ENCODE results near the gene TREML2. TPM values are rescaled to one million over a fixed set of nuclear protein-coding genes. Genes with fewer than 3 reads are reported as not detected.

TREML2 gene
- total RNA-seq, 1 donor from 2014 or later, result not detected

GRCh38 chr6:41197234-41197633 lies 3.7 kb downstream of the TREML2 start:
- Mint-ChIP-seq H3K4me1 (ENCODE audit: low read depth) (no peaks in the 10 kb centered on the region), H3K36me3 (ENCODE audit: insufficient read depth) (no peaks in the 10 kb centered on the region), H3K27ac (no peak overlapping the region), H3K9me3 (ENCODE audit: low read depth) (no peaks in the 10 kb centered on the region), H3K4me3 (ENCODE audit: low read depth) (no peak overlapping the region), H3K27me3 (peaks cover 44% of the 10 kb centered on the region)
- no peak for DNase-seq (ENCODE audit: low spot score, unreplicated experiment)
- TF ChIP-seq, protein P1, sequence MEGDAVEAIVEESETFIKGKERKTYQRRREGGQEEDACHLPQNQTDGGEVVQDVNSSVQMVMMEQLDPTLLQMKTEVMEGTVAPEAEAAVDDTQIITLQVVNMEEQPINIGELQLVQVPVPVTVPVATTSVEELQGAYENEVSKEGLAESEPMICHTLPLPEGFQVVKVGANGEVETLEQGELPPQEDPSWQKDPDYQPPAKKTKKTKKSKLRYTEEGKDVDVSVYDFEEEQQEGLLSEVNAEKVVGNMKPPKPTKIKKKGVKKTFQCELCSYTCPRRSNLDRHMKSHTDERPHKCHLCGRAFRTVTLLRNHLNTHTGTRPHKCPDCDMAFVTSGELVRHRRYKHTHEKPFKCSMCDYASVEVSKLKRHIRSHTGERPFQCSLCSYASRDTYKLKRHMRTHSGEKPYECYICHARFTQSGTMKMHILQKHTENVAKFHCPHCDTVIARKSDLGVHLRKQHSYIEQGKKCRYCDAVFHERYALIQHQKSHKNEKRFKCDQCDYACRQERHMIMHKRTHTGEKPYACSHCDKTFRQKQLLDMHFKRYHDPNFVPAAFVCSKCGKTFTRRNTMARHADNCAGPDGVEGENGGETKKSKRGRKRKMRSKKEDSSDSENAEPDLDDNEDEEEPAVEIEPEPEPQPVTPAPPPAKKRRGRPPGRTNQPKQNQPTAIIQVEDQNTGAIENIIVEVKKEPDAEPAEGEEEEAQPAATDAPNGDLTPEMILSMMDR (IDR thresholded peaks at IDR 0.05; ENCODE audit: unreplicated experiment), result no peak

DNA sequence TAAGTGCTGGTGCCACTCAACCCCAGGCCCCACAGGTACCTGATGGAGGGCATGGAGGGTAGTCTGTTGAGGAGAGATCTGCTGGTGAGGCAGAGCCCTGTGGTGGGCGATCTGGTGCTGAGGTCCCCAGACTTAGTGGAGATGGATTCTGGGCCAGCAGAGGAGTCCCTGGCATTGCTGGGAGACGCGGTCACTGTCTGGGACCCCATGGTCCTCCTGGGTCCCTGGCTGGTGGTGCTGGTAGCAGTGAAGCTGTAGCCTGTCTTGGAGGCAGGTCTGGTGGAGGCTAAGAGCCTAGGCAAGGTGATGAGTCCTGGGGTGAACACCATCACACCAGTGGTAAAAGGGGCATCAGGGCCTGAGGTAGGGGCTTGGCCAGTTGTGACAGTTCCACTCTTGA lies 6.6 kb downstream of the TREML2 start:
- no peak for DNase-seq (ENCODE audit: low spot score, unreplicated experiment)
- Mint-ChIP-seq H3K9me3 (ENCODE audit: low read depth) (no peaks in the 10 kb centered on the region), H3K4me1 (ENCODE audit: low read depth) (no peaks in the 10 kb centered on the region), H3K27me3 (peaks cover 45% of the 10 kb centered on the region), H3K4me3 (ENCODE audit: low read depth) (no peak overlapping the region), H3K36me3 (ENCODE audit: insufficient read depth) (no peaks in the 10 kb centered on the region), H3K27ac (no peak overlapping the region)
- TF ChIP-seq, protein P1 (IDR thresholded peaks at IDR 0.05; ENCODE audit: unreplicated experiment), result no peak

DNA sequence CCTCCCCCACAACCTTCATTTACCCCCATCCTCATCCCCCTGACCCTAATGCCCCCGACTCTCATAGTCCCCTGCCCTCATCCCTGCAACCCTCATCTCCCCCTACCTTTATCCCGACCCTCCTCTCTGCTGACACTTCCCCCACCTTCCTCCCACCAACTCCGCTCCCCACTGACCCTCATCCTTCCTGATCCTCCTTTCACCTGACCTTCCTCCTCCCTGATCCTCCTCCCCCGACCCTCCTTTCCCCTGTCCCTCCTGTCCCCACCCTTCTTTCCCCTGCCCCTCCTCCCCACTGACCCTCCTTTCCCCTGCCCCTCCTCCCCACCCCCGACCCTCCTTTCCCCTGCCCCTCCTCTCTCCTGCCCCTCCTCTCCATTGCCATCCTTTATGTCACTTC lies 7.1 kb downstream of the TREML2 start:
- H3K27me3 Mint-ChIP-seq, result peaks cover 43% of the 10 kb centered on the region

GRCh38 chr6:41193171-41193734 lies 7.7 kb downstream of the TREML2 start:
- DNase-seq (ENCODE audit: low spot score, unreplicated experiment), result no peak
- peaks cover 43% of the 10 kb centered on the region for H3K27me3 Mint-ChIP-seq

More for the DNA sequence above, 7.1 kb downstream of the TREML2 start:
- TF ChIP-seq, protein P1 (IDR thresholded peaks at IDR 0.05; ENCODE audit: unreplicated experiment), result no peak
- no peak overlapping the region for H3K27ac Mint-ChIP-seq
- no peak overlapping the region for H3K4me3 Mint-ChIP-seq (ENCODE audit: low read depth)
- no peaks in the 10 kb centered on the region for H3K36me3 Mint-ChIP-seq (ENCODE audit: insufficient read depth)
- H3K4me1 Mint-ChIP-seq (ENCODE audit: low read depth), result no peaks in the 10 kb centered on the region
- DNase-seq (ENCODE audit: low spot score, unreplicated experiment), result no peak
- no peaks in the 10 kb centered on the region for H3K9me3 Mint-ChIP-seq (ENCODE audit: low read depth)

DNA sequence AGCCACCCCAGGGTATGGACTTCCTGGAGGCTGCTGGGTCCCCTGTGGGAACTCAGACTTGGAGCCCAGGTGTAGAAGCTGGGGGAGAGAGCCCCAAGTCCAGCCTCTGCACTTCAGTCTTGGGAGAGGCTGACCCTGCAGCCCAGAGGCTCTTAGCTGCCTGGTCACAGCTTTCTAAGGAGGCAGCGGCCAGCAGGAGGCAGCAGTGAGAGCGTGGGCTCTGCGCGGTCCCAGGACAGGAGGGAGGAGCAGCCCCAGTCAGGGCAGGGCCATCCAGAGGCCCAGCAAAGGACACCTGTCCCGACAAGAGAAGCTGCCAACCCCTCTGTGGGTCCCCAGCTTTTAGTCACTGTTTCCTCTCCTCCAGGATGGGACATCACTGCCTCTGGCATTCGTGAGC lies 9.4 kb downstream of the TREML2 start:
- Mint-ChIP-seq H3K27ac (no peak overlapping the region), H3K9me3 (ENCODE audit: low read depth) (no peaks in the 10 kb centered on the region), H3K36me3 (ENCODE audit: insufficient read depth) (no peaks in the 10 kb centered on the region), H3K27me3 (peaks cover 35% of the 10 kb centered on the region), H3K4me1 (ENCODE audit: low read depth) (peaks cover 13% of the 10 kb centered on the region), H3K4me3 (ENCODE audit: low read depth) (no peak overlapping the region)
- DNase-seq (ENCODE audit: low spot score, unreplicated experiment), result no peak
- TF ChIP-seq, protein P1 (IDR thresholded peaks at IDR 0.05; ENCODE audit: unreplicated experiment), result peak; percentile 58

More at GRCh38 chr6:41193171-41193734, 7.7 kb downstream of the TREML2 start:
- Mint-ChIP-seq H3K4me1 (ENCODE audit: low read depth) (no peaks in the 10 kb centered on the region), H3K36me3 (ENCODE audit: insufficient read depth) (no peaks in the 10 kb centered on the region), H3K27ac (no peak overlapping the region), H3K9me3 (ENCODE audit: low read depth) (no peaks in the 10 kb centered on the region), H3K4me3 (ENCODE audit: low read depth) (no peak overlapping the region)
- TF ChIP-seq, protein P1 (IDR thresholded peaks at IDR 0.05; ENCODE audit: unreplicated experiment), result no peak
